Natural killer cell (primary cell): Measurements from ENCODE around the gene DARS1. TPM values are rescaled to one million over a fixed set of nuclear protein-coding genes. Genes with fewer than 3 reads are reported as not detected.

Experiments used
- ATAC-seq, 3 donors: fragments of 150-1000 bp in 2 of 3; fragments of 200-7000 bp in 1 of 3; cut with Tn5 transposase; 1 replicate in 1 of 3; 2 replicates in 2 of 3; pipeline ENCODE4 v1.10.0; 2021; ENCODE audit warnings: mild to moderate bottlenecking in 2 of 3, moderate library complexity in 2 of 3
- DNase-seq, 2 donors: peaks; one replicate each; pipeline versions ENCODE4 v3.0.0 to v3.0.0-alpha.2; 2013 to 2021; ENCODE audit warnings: mixed read lengths in 1 of 2
- H3K27ac ChIP-seq: one replicate; pipeline ENCODE4 v1.5.1; 2013; ENCODE audit warnings: mild to moderate bottlenecking, low read length
- H3K27me3 ChIP-seq: one replicate; pipeline ENCODE4 v1.6.1; 2013; ENCODE audit warnings: low read length; ENCODE audit not compliant: control insufficient read depth, insufficient read depth
- H3K36me3 ChIP-seq: one replicate; pipeline ENCODE4 v1.6.1; 2013; ENCODE audit warnings: low read length; ENCODE audit not compliant: control insufficient read depth, insufficient read depth
- H3K4me1 ChIP-seq: one replicate; pipeline ENCODE4 v1.6.1; 2013; ENCODE audit warnings: low read length; ENCODE audit not compliant: control insufficient read depth, insufficient read depth
- H3K4me3 ChIP-seq: one replicate; pipeline ENCODE4 v1.5.1; 2013; ENCODE audit warnings: low read length
- H3K9me3 ChIP-seq: one replicate; pipeline ENCODE4 v1.6.1; 2013; ENCODE audit warnings: low read length; ENCODE audit not compliant: control insufficient read depth, insufficient read depth
- H3K27ac Mint-ChIP-seq, 2 donors: one replicate each; pipeline ENCODE4 v1.8.0; 2022; ENCODE audit warnings: mild to moderate bottlenecking in 2 of 2, mixed read lengths in 2 of 2, moderate library complexity in 1 of 2
- H3K27me3 Mint-ChIP-seq, 2 donors: one replicate each; pipeline ENCODE4 v1.8.0; 2022; ENCODE audit warnings: low read depth in 2 of 2, mixed read lengths in 2 of 2
- H3K36me3 Mint-ChIP-seq: one replicate; pipeline ENCODE4 v1.8.0; 2022; ENCODE audit warnings: mixed read lengths
- H3K4me1 Mint-ChIP-seq, 2 donors: one replicate each; pipeline ENCODE4 v1.8.0; 2022; ENCODE audit warnings: mixed read lengths in 2 of 2
- H3K4me3 Mint-ChIP-seq: one replicate; pipeline ENCODE4 v1.8.0; 2022; ENCODE audit warnings: mild to moderate bottlenecking, moderate library complexity, mixed read lengths
- H3K9me3 Mint-ChIP-seq, 2 donors: one replicate each; pipeline ENCODE4 v1.8.0; 2022; ENCODE audit warnings: mixed read lengths in 2 of 2
- CTCF ChIP-seq: fragments of 200-600 bp; IDR thresholded peaks from one replicate; pipeline ENCODE4 v1.8.0; 2022; ENCODE audit warnings: antibody characterized with exemption
- WGBS: methylation state at CpG from one replicate; pipeline ENCODE4 v1.1.7; 2013; ENCODE audit warnings: missing lambda C conversion rate; ENCODE audit not compliant: insufficient coverage; 5-methylcytosine and 5-hydroxymethylcytosine counted together
- intact Hi-C: fragments of 100-400 bp; cut with micrococcal nuclease; formaldehyde crosslinking; loops from one replicate; pipeline ENCODE4 v1.14.2; 2022
- total RNA-seq, 4 donors: library from RNA; stranded (reverse); fragments of 120-200 nt in 1 of 4; gene quantifications; one replicate each; pipeline versions ENCODE4 v1.2.3 to v1.2.4, GENCODE V29; 2013 to 2022

The DARS1 gene
- total RNA-seq, 3 donors from 2014 or later (not counting 1 experiment from before 2014, with no cell fraction given), result 28.4 to 31.3 (median 30.3) TPM

DNA sequence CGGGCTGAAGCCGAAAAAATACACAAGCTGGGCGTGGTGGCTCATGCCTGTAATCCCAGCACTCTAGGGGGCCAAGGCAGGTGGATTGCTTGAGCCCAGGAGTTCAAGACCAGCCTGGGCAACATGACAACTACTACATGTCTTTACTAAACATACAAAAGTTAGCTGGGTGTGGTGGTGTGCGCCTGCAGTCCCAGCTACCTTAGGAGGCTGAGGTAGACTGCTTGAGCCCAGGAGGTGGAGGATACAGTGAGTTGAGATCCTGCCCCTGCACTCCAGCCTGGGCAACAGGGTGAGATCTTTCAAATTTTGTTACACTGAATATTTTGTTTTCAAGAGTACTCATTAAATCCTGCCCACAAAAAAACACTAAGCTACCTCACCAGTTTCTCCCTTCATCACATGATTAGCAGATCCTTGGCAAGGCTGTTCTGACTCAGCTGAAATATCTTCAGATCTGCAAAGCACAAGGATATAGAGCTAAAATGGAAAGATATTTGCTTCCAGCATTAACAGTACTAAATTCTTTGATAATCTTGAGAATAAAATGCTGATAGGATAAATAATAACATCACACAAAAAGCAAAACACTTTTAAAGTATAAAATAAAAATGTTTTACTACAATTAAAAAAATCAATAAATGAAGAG lies 81.0 kb downstream of the DARS1 start:
- no peak for TF ChIP-seq CTCF
- Mint-ChIP-seq H3K36me3 (no peaks in the 10 kb centered on the region), H3K27ac (no peak overlapping the region), H3K27me3 (no peaks in the 10 kb centered on the region), H3K4me1 (no peaks in the 10 kb centered on the region), H3K9me3 (no peaks in the 10 kb centered on the region), H3K4me3 (no peak overlapping the region)
- intact Hi-C loops, result no loop called here
- H3K27me3 ChIP-seq, result no peaks in the 10 kb centered on the region
- ATAC-seq (no peak), DNase-seq (no peak)
- no peak overlapping the region for H3K27ac ChIP-seq
- H3K4me1 ChIP-seq, result no peaks in the 10 kb centered on the region
- 95% methylated on average over 4 of the region's 4 CpGs for WGBS
- no peak overlapping the region for H3K4me3 ChIP-seq
- no peaks in the 10 kb centered on the region for H3K9me3 ChIP-seq
- peaks cover 23% of the 10 kb centered on the region for H3K36me3 ChIP-seq

DNA sequence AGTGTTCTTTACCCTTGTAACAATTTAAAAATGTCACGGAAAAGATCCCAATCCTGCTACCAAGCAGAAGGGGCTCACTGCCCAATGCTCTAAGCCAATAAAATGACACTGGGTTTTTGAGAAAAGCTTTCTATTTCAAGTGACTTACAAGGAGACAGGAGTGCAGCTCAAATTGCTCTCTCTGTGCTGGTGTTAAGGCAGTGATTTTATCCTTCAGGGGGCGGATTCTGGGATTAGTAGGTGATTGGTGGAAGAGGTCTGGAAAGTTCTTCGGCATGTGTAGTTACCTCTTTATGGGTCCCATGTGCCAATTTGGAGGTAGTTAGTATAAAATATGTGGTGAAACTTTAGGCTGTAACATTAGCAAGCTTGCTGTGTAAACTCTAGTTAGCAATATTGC lies 81.8 kb downstream of the DARS1 start:
- Mint-ChIP-seq H3K9me3 (no peaks in the 10 kb centered on the region), H3K4me1 (no peaks in the 10 kb centered on the region), H3K36me3 (no peaks in the 10 kb centered on the region), H3K4me3 (no peak overlapping the region), H3K27ac (no peak overlapping the region), H3K27me3 (no peaks in the 10 kb centered on the region)
- no peaks in the 10 kb centered on the region for H3K9me3 ChIP-seq
- ATAC-seq (no peak), DNase-seq (no peak)
- no peak overlapping the region for H3K27ac ChIP-seq
- no peaks in the 10 kb centered on the region for H3K27me3 ChIP-seq
- intact Hi-C loops, result no loop called here
- 98% methylated on average over 3 of the region's 3 CpGs for WGBS
- TF ChIP-seq CTCF, result no peak
- H3K4me3 ChIP-seq, result no peak overlapping the region
- no peaks in the 10 kb centered on the region for H3K4me1 ChIP-seq
- H3K36me3 ChIP-seq, result peaks cover 21% of the 10 kb centered on the region

- no peaks in the 10 kb centered on the region for H3K9me3 ChIP-seq
- H3K4me3 ChIP-seq, result no peak overlapping the region
- DNase-seq (no peak), ATAC-seq (no peak)
- WGBS, result 91% methylated on average over 2 of the region's 4 CpGs
- no peaks in the 10 kb centered on the region for H3K9me3 Mint-ChIP-seq
- no peak overlapping the region for H3K27ac ChIP-seq
- intact Hi-C loops, result no loop called here
- no peaks in the 10 kb centered on the region for H3K27me3 ChIP-seq
- no peaks in the 10 kb centered on the region for H3K36me3 Mint-ChIP-seq
- peaks cover 3% of the 10 kb centered on the region for H3K36me3 ChIP-seq
- no peaks in the 10 kb centered on the region for H3K27me3 Mint-ChIP-seq
- no peak overlapping the region for H3K27ac Mint-ChIP-seq
- no peak for TF ChIP-seq CTCF
- H3K4me3 Mint-ChIP-seq, result no peak overlapping the region
- H3K4me1 Mint-ChIP-seq, result no peaks in the 10 kb centered on the region
- no peaks in the 10 kb centered on the region for H3K4me1 ChIP-seq
Observed at GRCh38 chr2:135899567-135899966, 85.9 kb downstream of the DARS1 start.

GRCh38 chr2:135898234-135898786 lies 87.1 kb downstream of the DARS1 start:
- peak in 1 of 3 donors; percentile 21 for ATAC-seq
- H3K36me3 Mint-ChIP-seq, result no peaks in the 10 kb centered on the region
- H3K9me3 Mint-ChIP-seq, result no peaks in the 10 kb centered on the region
- Histone ChIP-seq H3K4me1 (no peaks in the 10 kb centered on the region), H3K27ac (no peak overlapping the region), H3K9me3 (no peaks in the 10 kb centered on the region), H3K4me3 (no peak overlapping the region), H3K36me3 (no peaks in the 10 kb centered on the region), H3K27me3 (no peaks in the 10 kb centered on the region)
- H3K4me1 Mint-ChIP-seq, result no peaks in the 10 kb centered on the region
- H3K4me3 Mint-ChIP-seq, result no peak overlapping the region
- H3K27me3 Mint-ChIP-seq, result no peaks in the 10 kb centered on the region
- intact Hi-C loops, result no loop called here
- 99% methylated on average over 3 of the region's 3 CpGs for WGBS
- H3K27ac Mint-ChIP-seq, result no peak overlapping the region
- no peak for TF ChIP-seq CTCF
- DNase-seq, result no peak
